GM10847 (cell line): ENCODE data around the gene RGS4.

Experiments
- POLR2A ChIP-seq: IDR thresholded peaks from 2 replicates; pipeline ENCODE4 v1.6.1; 2011; ENCODE audit not compliant: insufficient read length; ENCODE audit errors: extremely low read depth

RGS4 gene

DNA sequence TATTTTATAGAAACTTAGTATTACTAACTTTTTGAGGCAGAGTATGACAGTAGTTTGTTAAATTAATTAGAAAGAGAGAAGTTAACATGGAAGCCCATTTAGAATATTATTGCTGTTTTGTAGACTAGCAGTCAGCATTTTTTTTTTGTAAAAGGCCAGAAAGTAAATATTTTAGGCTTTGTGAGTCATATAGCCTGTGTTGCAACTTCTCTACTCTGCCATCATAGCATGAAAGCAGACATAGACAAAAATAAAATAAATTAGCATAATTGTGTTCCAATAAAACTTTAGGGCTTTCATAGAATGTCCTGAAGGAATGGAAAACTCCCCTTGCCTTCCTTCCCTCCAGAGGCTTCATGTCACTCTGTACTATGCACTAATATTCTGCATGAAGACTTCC lies 12.3 kb upstream of the RGS4 start:
- TF ChIP-seq POLR2A, result no peak

- no peak for TF ChIP-seq POLR2A
These were observed 8.7 kb upstream of the RGS4 start for GRCh38 chr1:163060343-163061007.

- no peak for TF ChIP-seq POLR2A
These were observed 6.0 kb upstream of the RGS4 start for GRCh38 chr1:163063143-163063542.

GRCh38 chr1:163063610-163064009 lies 5.6 kb upstream of the RGS4 start:
- no peak for TF ChIP-seq POLR2A

GRCh38 chr1:163066168-163066567 lies 3.0 kb upstream of the RGS4 start:
- no peak for TF ChIP-seq POLR2A

- TF ChIP-seq POLR2A, result no peak
These were observed 2.5 kb upstream of the RGS4 start for GRCh38 chr1:163066686-163067085.

DNA sequence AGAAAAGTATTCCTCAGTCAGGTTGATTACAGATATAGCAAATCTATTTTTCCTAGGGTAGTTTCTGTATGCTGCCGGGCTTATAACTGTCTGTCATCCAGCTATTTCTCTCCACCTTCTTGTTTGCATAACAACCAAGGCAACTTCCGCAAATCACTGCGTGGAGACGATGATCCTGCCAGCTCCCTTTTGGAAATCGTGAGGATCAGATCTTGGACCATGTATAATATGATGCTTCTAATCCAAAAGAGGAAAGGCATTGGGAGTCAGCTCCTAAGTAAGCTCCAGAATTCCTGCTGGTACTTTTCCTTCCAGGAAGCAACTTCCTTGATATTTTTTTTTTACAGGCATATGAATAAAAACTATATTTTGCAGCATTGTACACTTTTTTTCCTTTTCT lies 445 bp upstream of the RGS4 start:
- no peak for TF ChIP-seq POLR2A

- no peak for TF ChIP-seq POLR2A
These were observed 605 bp downstream of the RGS4 start for GRCh38 chr1:163069655-163070277.

- TF ChIP-seq POLR2A, result no peak
These were observed 2.5 kb downstream of the RGS4 start for GRCh38 chr1:163071405-163072255.

- TF ChIP-seq POLR2A, result no peak
These were observed 3.5 kb downstream of the RGS4 start for GRCh38 chr1:163072658-163073057.

DNA sequence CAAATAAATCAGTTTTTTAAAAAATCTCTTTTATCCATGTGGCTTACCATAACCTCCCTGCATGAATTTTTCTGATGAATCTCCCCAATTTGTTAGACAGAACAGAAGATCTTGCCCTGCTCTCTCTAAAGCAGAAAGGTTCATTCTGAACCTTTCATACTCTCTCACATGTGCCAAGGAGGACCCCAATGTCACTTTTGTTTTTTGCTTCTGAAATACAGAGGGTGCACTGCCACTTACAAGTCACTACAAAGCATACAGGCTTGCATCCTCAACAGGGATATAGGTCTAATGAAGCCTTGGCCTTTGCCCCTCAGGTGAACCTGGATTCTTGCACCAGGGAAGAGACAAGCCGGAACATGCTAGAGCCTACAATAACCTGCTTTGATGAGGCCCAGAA lies 4.8 kb downstream of the RGS4 start:
- no peak for TF ChIP-seq POLR2A

DNA sequence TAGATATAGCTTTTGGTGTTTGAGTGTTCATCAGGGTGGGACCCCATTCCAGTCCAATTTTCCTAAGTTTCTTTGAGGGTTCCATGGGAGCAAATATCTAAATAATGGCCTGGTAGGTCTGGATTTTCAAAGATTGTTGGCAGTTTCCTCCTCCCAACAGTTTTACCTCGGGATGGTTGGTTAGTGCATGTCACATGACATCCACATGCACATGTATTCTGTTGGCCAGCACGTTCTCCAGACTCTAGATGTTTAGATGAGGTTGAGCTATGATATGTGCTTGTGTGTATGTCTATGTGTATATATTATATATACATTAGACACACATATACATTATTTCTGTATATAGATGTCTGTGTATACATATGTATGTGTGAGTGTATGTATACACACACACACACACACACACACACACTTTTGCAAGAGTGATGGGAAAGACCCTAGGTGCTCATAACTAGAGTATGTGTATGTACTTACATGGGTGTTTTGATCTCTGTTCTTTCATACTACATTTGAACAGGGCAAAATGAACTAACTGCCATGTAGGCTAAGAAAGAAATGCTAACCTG lies 5.6 kb downstream of the RGS4 start:
- no peak for TF ChIP-seq POLR2A

DNA sequence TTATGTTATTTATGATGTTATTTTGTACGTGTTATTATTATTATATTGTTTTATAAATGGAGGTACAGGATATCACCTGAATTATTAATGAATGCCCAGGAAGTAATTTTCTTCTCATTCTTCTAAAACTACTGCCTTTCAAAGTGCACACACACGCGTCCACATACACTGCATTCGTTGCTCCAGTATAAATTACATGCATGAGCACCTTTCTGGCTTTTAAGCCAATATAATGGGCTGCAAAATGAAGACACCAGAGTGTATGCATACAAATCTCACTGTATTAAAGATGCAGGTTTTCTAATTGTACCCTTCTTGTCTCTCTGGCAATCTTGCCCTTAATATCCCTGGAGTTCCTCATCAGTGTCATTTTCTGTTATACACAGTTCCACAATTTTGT lies 6.9 kb downstream of the RGS4 start:
- TF ChIP-seq POLR2A, result no peak

GRCh38 chr1:163076446-163076845 lies 7.3 kb downstream of the RGS4 start:
- no peak for TF ChIP-seq POLR2A

- no peak for TF ChIP-seq POLR2A
These were observed 8.0 kb downstream of the RGS4 start for GRCh38 chr1:163076981-163077761.
